Amniotic epithelial cell (primary cell): Measurements from ENCODE around the gene TRIM47.

ENCODE experiments used
- DNase-seq: peaks from one replicate; pipeline ENCODE4 v3.0.0-alpha.2; 2010; ENCODE audit warnings: low read depth

The TRIM47 gene

DNA sequence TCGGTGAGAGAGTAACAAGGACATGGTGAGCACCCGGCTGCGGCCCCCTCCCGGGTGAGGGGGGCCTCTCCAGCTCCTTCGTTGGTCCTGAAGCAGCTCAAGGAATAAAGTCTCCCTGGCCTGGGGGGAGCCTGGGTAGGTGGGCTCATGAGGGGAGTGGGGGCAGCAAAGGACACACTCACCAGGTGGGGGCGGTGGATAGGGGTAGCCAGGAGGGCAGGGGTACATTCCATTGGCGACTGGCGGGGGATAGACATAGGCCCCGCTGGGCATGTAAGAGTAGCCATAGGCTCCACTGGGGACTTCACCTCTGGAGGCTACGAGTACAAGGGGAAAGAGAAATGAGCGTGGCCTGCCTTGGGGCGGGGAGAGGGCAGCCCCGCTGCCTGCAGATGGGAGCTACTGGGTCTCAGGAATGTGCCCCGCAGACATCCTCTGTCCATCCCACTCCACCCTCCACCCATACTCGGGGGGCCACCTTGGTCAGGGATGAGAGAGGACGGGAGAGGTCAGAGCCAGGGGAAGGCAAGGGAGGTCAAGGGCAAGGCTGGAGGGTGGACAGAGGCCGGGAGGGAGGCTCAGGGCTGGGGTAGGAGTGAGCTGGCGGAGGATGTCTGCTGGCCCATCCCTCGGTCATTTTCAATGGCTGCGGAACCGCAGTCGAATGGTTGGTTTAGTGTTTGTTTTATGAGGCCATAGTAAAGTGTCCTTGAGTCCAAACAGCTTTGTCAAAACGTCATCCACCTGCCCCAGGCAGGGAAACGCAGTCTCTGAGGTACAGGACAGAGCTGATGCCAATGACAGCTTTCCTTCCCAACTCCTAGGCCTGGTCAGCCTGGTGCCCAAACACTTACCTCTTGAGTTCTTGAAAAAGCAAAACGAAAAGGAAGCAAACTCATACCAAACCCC, 30.5 kb downstream of the TRIM47 start:
- DNase-seq = no peak

DNA sequence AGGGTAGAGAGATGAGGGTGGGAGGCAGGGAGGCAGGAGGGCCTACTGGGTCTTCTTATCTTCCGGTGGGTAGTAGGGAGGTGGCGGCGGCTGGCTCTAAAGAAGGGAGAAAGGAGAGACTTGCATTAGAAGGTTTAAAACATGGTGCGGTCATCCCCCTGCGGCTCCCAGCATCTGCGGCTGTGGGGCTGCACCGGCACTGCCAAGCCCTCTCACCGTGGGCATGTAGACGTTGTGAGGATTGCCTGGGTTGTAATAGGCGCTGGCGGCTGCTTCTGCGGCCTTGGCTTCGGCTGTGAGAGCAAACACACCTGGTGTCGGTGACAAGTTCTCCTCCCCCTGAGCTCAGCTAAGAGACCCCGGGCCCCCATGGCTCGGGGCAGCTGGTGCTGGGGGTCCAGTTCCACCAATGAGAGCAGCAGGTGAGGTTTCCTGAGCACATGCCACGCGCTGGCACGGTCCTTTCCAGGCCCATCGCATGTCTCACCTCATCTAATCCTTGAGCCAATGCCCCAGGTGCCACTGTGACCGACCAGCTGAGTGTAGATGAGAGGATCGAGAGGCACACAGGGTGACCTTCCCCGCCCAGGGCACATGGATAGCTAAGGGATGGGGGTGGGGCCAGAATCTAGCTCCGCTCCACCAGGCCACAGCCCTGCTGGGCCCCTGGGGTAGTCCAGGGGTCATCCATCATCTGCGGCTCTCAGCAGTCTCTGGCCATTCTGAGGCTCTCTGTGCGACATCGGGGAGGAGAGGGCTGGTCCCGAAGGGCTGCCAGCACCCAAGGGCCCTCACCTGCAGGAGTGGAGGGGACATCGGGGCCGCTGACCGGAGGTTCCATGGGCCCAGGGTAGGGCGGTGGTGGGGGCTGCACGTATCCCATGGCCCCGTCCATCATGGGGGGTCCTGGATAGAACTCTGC, 31.4 kb downstream of the TRIM47 start:
- no peak for DNase-seq

DNA sequence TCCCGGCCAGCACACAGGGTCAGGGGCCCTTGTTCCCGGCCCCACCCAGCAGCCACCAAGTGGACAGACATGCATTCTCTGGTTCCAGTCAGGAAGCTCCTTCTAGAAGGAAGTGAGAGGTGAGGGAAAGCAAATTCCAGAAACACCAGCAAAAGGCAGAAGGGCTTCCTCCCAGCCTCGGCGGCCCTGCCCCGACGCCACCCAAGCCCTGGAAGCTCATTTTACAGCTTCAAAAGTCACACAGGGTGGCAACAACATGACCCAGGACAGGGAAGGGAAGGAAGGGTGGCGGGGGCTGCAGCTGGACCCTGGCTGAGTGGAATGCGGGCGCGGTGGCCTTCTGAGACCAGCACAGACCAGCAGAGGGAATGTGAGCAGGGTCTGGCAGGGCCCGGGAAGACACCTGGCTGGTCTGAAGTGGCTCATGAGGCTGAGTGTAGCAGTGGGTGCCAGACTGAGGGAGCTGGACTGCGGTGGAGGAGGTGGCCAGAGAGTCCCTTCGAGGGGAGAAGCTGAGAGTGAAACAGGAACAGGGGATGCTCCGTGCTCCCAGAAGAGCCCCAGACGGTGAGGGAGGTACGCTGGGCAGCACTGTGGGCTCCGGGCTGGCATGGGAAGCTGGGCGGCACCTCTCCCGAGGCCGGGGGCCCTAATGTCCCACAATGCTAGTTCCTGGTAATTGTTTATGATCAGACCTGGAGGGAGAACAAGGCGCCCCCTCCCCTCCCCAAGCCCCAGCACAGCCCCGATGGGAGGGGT, 32.3 kb downstream of the TRIM47 start:
- DNase-seq = no peak

DNA sequence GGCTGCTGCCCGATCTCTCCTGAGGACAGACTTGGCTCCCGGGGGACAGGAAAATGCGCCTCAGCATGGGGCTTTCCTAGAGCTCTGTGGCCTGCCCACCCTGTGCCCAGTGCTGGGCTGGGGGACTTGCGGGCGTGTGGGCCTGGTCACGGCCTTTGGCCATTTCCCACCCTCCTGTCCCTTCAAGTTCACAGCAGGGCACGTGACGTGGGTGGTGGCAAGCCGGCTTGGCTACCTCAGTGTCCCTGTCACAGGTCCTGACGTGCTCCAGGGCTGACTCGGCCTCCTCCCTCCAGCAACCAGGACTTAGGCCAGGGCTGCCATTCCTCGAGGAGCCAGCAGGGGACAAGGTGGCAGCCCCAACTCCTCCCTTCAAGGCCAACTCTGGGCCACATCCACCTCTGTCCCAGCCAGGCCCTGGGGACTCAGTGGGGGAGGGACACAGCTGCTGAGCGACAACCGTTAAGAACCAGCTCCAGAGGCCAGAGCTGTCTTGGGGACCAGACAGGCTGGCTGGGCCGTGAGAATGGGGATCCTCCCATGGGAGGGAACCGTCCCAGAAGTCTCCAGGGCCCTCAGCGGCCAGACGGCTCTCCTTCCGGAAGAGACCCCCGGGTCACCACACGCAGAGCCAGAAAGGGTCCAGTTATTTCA, 33.2 kb downstream of the TRIM47 start:
- peak; percentile 51 for DNase-seq

DNA sequence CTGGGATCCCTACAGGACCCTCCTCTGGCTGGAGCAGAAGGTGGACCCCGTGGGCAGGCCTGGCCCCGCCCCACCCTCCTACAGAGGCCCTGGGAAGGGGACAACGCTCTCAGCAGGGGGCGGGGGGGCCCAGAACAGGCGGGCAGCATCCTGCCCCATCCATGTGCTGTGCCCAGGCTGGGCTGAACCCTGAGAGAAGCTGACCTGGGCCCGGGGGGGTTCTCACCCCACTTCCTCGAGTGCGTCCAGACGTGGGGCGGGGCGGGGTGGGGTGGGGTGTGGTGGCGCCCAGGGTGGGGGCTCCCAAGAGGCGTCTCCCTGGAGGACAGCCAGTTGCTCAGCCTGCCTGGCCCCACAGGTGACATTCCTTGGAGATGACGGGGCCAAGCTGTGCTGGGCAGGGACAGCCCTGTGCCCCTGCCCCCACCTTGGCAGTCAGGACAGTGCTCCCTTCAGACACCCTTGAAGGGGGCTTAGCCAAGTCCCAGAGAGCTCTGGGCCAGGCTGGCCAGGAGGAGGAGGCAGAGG, 33.8 kb downstream of the TRIM47 start:
- DNase-seq = peak; percentile 13

DNA sequence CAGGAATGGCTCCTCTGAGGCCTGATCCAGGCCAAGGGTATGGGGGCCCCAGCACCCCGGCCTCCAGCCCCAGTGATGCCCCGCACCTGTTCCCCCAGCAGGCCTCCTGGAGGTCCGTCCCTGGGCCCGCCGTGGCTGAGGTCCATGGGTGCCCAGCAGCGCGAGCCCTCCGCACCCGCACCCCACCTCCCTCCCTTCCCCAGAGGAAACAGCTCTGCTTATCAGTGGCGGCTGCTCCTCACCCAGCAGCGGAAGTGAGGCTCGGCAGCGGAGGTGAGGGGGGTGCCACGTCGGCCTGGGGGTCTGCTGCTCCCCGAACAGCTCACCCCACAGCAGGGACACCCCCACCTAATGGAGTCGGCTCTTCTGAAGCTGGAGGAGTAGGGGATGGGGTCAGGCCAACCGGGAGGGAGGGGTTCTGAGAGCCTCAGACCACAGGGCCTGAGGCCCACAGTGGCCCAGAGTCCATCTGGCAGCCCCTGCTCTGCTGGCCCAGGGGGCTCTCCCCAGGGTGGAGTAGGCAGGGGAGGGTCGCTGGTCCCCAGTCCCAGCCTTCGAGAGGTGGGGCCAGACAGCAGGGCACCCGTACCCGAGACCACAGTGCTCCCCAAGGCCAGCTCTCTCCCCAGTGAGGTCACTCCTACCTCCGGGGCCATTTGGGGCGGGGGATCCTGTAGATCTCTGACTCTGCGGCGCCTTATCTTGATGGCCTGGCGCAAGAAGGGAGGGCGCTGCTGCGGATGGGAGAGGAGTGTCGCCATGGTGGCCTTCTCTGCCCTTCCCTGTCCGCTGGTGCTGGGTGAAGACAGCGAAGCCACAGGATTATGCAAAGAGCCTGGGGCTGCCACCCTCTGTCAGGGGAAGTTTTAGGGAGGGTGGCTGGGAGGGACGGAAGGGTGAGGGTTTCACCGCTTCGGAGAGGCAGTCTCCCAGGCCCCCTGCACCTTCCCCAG, 34.5 kb downstream of the TRIM47 start, which contains the start of gene UNC13D:
Gene UNC13D, minus strand, starts transcription at position 828 of the 953 bp plus-strand sequence. Its CDS starts 67 bp downstream, at position 761.
- peak; percentile 26 for DNase-seq

DNA sequence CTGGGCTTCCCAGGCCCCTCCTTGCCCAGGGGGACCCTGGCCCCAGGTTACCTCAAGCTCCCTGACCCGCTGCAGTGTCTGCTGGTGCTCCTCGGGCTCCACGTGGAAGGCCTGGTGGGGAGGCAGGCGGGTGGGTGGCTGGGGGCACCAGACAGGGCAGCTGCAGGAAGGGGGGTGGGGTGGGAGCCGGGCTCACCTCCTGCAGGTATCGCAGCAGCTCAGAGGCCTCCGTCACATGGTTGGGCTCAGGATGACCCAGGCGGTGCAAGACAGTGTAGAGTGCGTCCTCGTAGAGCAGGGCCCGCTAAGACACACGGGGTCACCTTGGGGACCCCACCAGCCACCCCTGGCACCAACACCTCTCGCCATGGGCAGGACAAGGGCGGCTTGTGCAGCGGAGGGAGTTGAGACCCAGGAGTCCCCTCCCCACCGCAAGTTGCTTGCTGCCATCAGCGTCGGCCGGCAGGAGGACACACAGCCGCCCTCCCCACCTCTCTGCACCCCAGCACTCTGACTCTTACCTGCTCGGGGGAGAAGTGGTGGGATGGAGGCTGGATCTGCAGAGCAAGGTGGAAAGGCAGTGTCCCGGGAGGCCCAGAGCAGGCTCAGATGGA, 35.3 kb downstream of the TRIM47 start:
- no peak for DNase-seq

DNA sequence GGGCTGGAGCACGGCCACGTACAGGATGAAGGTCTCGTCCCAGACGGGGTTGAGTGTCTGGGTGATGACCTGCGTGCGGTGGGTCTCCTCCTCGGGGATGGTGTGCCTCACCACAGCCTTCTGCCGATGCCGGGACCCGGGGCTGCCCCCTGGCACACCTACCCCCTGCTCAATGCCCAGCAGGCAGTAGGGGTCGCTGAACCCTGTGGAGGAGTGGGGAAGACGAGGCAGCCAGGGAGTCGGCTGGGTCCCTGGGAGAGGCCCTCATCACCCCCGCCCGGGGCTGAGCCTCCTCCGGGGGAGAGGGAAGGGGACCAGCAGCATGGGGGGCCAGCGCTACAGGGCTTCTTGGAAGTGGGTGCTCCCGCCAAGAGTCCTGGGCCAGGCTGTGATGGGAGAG, 36.0 kb downstream of the TRIM47 start:
- no peak for DNase-seq

DNA sequence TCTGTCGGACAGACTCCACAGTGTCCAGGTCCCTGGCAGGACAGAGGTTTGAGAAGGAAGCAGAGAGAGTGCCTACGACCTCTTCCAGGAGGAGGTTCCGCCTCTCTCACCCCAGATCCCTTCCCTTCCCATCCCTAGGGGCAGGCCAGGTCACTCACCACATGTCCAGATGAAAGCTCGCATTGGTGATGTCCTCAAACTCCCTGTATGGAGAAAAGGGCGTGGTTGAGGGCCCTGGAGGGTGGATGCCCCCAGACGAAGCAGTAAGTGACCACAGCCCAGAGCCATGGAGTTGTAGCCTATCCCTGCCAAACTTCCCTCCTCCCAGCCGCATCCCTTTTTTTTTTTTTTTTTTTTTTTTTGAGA, 37.6 kb downstream of the TRIM47 start:
- DNase-seq = no peak

DNA sequence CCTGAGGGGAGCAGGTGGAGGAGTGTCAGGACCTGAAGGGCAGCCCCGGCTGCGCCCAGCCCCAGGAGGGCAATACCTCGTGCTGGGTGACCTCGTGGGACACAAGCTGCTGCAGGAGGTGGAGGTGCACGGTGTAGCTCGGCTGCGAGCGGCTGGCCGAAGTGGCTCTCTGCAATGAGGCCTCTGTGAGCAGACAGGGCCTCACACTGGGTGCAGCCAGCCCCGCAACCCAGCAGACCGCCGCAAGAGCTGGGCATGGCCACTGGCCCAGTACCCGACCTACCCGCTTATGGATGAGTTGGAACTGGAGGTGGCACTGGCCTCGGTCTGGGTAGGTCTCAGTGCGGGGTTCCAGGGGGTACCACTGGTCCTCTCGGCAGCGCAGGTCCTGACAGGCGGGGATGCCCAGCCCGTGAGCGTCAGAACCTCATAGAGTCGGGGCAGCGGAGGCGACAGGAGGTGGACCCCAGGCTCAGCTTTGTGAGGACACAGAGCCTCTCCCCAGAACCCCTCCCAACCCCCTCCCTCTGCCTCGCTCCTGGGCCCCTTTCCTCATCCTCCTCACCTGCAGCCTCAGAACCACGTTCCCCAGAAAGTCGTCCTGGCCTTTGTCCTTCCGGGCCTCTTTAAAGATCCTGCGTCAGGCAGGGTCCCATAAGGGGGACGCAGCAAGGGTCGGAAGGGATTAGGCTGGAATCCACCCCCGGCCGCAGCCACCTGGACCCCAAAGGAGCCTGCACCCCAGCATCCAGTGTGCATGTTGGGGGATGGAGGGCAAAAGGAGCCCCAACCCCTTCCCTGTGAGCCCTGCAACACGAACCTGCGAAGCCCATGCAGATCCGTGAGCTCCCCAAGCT, 38.2 kb downstream of the TRIM47 start:
- DNase-seq = no peak

DNA sequence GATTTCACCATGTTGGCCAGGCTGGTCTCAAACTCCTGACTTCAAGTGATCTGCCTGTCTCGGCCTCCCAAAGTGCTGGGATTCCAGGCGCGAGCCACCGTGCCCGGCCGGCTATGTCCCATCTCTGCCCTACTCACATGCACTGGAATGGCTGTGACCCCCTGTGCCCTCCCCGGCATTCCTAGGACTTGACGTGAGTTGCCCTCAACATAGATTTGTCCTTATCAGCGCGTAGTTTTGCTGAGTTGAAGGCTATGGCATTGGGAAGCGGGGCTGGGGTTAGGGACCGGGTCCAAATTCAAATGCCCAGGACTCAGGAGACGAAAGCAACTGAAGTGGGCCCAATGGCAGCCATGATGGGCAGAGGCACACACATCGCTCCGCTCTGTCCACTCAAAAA, 40.0 kb downstream of the TRIM47 start:
- no peak for DNase-seq

DNA sequence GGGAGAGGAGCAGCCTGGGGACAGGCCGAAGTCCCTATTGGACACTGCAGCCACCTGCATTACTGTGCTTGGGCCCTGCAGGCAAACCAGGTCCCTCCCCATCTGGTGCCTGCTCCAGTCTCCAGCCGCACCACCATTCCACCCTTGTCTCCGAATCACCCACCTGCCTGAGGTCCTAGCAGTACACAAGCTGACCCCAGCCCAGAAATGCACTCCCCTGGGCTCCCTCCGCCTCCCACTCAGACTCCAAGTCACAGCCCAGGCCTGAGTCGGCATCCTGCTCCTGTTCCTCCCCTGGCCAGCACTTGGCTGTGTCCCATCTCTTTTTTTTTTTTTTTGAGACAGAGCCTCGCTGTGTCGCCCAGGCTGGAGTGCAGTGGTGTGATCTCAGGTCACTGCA, 40.5 kb downstream of the TRIM47 start:
- no peak for DNase-seq

DNA sequence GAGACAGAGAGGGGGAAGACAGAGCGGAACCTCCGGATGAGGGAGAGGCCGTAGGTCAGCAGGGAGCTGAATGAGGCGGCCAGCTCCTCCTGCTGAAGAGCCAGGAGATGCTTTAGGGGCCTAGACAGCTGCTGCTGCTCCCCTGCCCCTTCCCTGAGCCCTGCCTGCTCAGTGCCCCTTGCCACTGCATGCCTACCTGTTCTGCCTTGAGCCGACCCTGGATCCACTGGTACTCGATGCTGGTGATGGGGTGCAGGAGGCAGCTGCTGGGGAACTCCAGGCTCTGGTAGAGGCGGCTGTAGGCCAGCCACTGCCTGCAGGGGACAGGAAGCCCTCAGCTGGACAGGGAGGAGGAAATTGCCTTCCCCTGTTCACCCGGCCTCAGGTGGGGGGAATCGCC, 41.8 kb downstream of the TRIM47 start:
- DNase-seq = no peak

DNA sequence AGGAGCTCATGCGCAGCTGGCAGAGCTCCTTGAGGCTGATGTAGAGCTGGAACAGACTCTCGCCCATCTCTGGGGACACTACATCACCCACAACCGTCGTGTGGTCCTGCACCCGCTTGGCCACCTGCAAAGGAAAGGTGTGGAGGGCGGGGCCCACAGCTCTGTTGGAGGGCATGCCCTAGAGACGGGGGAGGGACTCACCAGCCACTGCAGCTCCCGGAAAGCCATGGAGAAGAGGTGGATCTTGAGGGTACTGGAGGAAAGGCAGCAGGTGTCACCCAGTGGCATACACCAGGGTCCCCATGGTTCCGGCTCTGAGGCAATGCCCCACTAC, 42.8 kb downstream of the TRIM47 start:
- DNase-seq = no peak

DNA sequence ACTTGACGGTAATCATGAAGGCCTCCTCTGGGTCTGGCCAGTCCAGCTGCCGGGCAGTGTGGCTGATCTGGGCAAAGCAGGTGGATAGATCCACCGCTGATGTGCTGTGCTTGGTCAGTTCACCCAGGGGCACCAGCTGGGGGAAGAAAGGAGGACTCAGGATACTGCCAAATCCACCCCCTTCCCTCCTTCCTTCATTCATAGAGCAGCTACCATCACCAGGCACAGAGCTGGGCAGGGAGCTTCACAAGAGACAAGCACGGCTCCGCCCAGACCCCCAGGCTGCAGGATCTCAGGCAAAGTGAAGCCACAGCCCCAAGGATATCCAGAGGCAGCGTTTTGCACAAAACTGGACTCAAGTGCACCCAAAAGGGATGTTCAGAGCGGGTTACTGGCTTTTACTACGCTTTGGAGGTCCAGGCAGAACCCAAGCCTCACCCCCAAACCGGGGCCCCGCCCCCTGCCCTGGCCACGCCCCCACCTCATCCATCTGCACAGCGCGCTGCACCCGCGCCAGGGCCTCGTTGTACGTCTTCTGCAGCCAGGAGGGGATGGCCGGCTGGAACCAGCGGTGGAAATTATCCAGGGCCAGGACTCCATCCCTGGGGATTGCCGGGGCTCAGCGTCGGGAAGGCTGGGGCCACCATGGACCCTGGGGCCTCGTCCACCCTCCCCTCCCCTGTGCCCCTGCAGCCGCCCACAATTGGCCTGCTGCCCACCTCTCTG, 43.3 kb downstream of the TRIM47 start:
- no peak for DNase-seq

DNA sequence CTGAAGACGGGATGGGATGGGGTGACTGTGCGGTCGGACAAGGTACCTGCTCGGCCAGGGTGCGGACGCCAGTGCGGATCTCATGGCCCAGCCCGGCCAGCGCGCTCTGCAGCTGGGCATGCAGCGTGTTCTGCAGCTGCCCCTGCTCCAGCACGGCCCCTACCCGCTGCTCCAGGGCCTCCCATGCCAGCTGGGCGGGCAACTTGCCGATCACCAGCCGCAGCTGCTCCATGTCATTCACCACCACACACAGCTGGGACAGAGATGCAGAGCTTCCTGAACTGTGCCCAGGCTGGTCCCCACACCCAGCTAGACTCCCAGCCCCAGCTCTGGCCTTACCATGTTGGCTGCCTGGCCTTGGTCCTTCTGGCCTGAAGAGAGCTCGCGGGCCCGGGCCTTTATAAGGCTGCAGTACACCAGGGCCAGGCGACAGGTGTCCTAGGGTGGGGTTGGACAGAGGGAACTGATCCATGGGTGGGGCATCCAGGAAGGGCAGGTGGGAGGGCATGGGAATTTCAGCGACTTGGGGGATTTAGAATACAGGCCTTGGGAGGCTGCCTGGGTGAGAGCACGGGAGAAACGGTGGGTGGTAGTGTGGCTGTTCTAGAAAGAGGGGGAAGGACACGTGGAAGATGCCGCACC, 44.0 kb downstream of the TRIM47 start:
- no peak for DNase-seq

DNA sequence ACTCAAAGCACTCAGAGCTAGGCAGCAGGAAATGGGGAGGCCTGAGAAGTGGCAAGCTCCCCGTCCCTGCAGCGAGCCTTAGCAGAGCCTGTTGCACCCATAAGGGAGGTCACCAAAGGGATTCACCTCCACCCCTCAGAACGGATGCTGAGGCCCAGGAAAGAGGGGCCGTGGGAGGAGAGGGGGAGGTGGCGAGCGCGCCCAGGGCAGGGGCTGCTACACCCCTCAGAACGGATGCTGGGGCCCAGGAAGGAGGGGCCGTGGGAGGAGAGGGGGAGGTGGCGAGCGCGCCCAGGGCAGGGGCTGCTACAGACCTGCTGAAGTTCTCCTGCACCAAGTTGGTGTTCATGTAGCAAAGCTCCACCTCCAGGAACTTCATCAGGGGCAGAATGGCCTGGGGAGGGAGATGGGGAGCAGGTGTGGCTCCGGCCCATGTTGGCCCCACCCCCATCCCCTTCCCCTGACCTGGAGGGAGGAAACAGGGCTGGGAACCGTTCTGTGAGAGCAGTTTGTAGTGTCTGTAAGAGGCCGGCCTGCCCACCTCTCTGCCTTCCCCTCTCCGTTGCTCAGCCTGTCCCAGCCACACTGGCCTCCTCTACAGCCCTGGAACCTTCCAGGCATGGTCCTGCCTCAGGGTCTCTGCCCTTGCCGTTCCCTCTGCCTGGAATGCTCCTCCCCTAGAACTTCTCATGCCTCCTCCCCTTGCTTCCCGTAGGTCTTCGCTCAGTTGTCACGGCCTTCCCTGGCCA, 45.6 kb downstream of the TRIM47 start:
- DNase-seq = no peak
